Umbilical cord (tissue), 2 donors: ENCODE data around the gene KIFC3. TPM values are rescaled to one million over a fixed set of nuclear protein-coding genes. Genes with fewer than 3 reads are reported as not detected.
"Not testable (repeated sequence)": the region's sequence is repeated elsewhere in the genome, so short reads cannot be mapped to it uniquely, and the experiment has no call there.

Experiments used
- DNase-seq: peaks from one replicate; pipeline ENCODE4 v3.0.0-alpha.2; 2015; ENCODE audit warnings: low spot score
- total RNA-seq: library from RNA; depleted of rRNA; stranded (reverse); fragments of >200 nt; gene quantifications from one replicate; pipeline ENCODE4 v1.2.3, GENCODE V29; 2014; ENCODE audit warnings: low replicate concordance; ENCODE audit not compliant: insufficient read depth

KIFC3 gene
- total RNA-seq = 40.7 TPM

GRCh38 chr16:57802341-57803133 is at the start of gene KIFC3:
Gene KIFC3 (minus strand): TSS chr16:57802491. CDS start chr16:57798243, 4,248 bp downstream.
- DNase-seq = peak; percentile 77

GRCh38 chr16:57848181-57848580 is 45.9 kb upstream of the KIFC3 start:
- DNase-seq = no peak

- DNase-seq = not testable (repeated sequence)
These were observed 44.6 kb upstream of the KIFC3 start for GRCh38 chr16:57846931-57847330.

GRCh38 chr16:57846078-57846697 is 43.9 kb upstream of the KIFC3 start:
- no peak for DNase-seq

- DNase-seq = no peak
These were observed 42.8 kb upstream of the KIFC3 start for GRCh38 chr16:57845115-57845514.

GRCh38 chr16:57844416-57845030 is 42.2 kb upstream of the KIFC3 start:
- DNase-seq = no peak

GRCh38 chr16:57843400-57843799 is 41.1 kb upstream of the KIFC3 start:
- no peak for DNase-seq

- DNase-seq = no peak
These were observed 40.3 kb upstream of the KIFC3 start for GRCh38 chr16:57842601-57843000.

GRCh38 chr16:57840833-57841232 is 38.5 kb upstream of the KIFC3 start:
- DNase-seq = no peak

- no peak for DNase-seq
These were observed 35.9 kb upstream of the KIFC3 start for GRCh38 chr16:57838161-57838560.

- no peak for DNase-seq
These were observed 35.2 kb upstream of the KIFC3 start for GRCh38 chr16:57837305-57838125.

- not testable (repeated sequence) for DNase-seq
These were observed 33.1 kb upstream of the KIFC3 start for GRCh38 chr16:57835439-57835838.

- no peak for DNase-seq
These were observed 32.6 kb upstream of the KIFC3 start for GRCh38 chr16:57834936-57835335.

GRCh38 chr16:57830890-57831484 is 28.7 kb upstream of the KIFC3 start:
- no peak for DNase-seq

GRCh38 chr16:57829969-57830360 is 27.7 kb upstream of the KIFC3 start:
- no peak for DNase-seq

GRCh38 chr16:57828272-57829161 is 26.2 kb upstream of the KIFC3 start:
- DNase-seq = no peak

GRCh38 chr16:57826706-57827625 is 24.7 kb upstream of the KIFC3 start:
- DNase-seq = no peak

GRCh38 chr16:57826052-57826451 is 23.8 kb upstream of the KIFC3 start:
- DNase-seq = no peak
